Transverse colon (tissue), 3 donors: Measurements from ENCODE around the gene CD72.

Source experiments
- POLR2A ChIP-seq: fragments of 450-650 bp; IDR thresholded peaks from one replicate; pipeline ENCODE4 v1.6.1; 2016; ENCODE audit warnings: antibody characterized with exemption, mild to moderate bottlenecking, moderate library complexity
- TF ChIP-seq, protein P1 (sequence below), 5 experiments: fragments of 200-600 bp in 3 of 5; fragments of 450-650 bp in 2 of 5; sonication (generic) in 3 of 5; IDR thresholded peaks; 1 replicate in 2 of 5; 2 replicates in 3 of 5; pipeline ENCODE4 v1.5.1; 2016 to 2017; ENCODE audit warnings: antibody characterized with exemption in 5 of 5, inconsistent platforms in 3 of 5, mild to moderate bottlenecking in 2 of 5, moderate library complexity in 1 of 5

DNA sequence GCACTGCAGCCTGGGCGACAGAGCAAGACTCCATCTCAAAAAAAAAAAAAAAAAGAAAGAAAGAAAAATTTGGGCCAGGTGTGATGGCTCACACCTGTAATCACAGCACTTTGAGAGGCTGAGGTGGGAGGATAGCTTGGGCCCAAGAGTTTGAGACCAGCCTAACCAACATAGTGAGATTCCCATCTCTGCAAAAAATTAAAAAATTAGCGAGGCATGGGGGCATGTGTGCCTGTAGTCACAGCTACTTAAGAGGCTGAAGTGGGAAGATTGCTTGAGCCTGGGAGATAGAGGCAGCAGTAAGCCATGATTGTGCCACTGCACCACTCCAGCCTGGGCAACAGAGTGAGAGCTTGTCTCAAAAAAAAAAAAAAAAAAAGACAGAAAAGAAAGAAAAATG is 35.4 kb upstream of the CD72 start:
- TF ChIP-seq, protein P1, sequence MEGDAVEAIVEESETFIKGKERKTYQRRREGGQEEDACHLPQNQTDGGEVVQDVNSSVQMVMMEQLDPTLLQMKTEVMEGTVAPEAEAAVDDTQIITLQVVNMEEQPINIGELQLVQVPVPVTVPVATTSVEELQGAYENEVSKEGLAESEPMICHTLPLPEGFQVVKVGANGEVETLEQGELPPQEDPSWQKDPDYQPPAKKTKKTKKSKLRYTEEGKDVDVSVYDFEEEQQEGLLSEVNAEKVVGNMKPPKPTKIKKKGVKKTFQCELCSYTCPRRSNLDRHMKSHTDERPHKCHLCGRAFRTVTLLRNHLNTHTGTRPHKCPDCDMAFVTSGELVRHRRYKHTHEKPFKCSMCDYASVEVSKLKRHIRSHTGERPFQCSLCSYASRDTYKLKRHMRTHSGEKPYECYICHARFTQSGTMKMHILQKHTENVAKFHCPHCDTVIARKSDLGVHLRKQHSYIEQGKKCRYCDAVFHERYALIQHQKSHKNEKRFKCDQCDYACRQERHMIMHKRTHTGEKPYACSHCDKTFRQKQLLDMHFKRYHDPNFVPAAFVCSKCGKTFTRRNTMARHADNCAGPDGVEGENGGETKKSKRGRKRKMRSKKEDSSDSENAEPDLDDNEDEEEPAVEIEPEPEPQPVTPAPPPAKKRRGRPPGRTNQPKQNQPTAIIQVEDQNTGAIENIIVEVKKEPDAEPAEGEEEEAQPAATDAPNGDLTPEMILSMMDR (IDR thresholded peaks at IDR 0.05): no peak
- TF ChIP-seq POLR2A: no peak
